Stimulated activated CD4-positive, alpha-beta T cell treated with anti-CD3 and anti-CD28 coated beads, Interleukin-4, amount 100 ng/mL, for 24 hours (primary cell): ENCODE data around the gene PRRC2A.
A peak's percentile ranks its signal among the peaks of the same experiment; 100 is the strongest.

Source experiments
- DNase-seq: peaks from one replicate; pipeline ENCODE4 v3.0.0-alpha.2; 2020

PRRC2A gene

GRCh38 chr6:31666337-31666965 lies 45.9 kb downstream of the PRRC2A start:
- DNase-seq, result no peak

GRCh38 chr6:31669676-31670075 lies 49.2 kb downstream of the PRRC2A start, which contains the start of gene LY6G5B:
Gene LY6G5B, plus strand, starts transcription at chr6:31669976. Its CDS starts 975 bp downstream, at chr6:31670951.
- DNase-seq, result no peak

DNA sequence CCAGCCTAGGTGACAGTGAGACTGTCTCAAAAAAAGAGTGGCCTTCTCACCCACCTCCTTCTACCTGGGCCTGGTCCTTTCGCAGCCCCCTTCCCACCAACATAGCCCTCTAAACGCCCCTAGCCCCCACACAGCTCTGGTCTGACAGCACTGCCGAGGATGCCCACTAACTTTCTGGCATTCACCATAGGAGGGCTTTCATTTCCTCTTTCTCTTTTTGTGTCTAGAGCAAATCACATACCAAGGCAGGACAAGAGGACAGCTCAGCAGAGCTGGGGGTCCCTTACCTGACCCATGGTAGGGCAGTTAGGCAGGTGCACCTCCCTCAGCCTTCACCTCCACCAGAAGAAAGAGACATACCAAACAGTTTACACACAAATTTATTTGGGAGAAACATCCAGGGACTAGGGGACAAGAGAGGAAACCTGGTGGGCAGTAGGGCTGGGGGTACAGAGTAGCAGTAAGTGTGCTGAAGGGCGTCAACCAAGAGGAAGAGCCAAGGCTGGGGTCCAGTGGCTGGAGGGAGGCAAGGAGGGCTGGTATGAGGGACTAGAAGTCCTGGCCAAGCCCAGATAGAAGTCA lies 55.9 kb downstream of the PRRC2A start:
- no peak for DNase-seq

- no peak for DNase-seq
Measured at GRCh38 chr6:31676904-31677303, 56.4 kb downstream of the PRRC2A start.

DNA sequence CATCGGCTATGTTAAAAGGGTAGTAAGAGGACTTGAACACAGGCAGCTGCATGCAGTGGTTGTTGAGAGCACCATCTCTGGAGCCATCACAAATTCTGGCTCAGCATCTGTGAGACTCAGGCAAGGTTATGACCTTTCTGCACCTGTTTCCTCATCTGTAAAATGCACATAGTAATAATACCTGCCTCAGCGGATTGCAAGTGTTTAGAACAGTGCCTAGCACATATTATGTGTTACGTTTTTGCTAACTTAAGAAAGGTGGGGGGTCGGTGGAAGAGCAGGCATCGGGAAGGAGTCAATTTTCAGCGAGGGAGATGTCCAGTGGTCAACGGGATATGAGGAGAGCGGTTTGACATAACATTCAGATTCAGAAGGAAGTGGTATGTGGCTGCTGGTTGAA lies 57.4 kb downstream of the PRRC2A start:
- no peak for DNase-seq

- DNase-seq, result peak; percentile 74
Measured at GRCh38 chr6:31680226-31681134, 60.0 kb downstream of the PRRC2A start, which contains the start of gene LY6G5C. Gene LY6G5C, minus strand, starts transcription at chr6:31681067. Its CDS starts 694 bp downstream, at chr6:31680373.

DNA sequence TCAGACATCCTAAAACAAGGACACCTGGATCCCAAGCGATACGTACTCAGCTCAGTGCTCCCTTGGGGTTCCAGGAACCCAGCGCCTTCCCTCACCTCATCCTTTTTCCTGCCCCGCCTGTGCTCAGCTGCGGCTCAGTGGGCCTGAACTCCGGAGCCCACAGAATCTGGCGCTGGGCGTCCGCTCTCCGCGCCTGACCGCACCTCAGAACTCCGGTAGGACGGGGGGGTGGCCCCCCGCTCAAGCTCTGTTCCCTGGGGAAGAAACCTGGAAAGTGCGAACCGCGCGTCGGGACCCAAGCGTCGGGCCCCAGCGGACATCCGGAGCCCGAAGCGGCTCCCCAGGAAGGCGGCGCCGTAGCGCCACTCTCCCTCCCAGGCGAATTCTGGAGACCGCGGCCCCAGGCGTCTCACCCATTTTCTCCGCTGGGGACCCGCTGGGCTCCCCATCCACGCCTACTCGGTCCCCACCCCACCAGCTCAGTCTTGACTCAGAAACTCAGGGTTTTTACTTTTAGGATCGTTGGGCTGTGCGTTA lies 60.7 kb downstream of the PRRC2A start:
- DNase-seq, result peak; percentile 48

DNA sequence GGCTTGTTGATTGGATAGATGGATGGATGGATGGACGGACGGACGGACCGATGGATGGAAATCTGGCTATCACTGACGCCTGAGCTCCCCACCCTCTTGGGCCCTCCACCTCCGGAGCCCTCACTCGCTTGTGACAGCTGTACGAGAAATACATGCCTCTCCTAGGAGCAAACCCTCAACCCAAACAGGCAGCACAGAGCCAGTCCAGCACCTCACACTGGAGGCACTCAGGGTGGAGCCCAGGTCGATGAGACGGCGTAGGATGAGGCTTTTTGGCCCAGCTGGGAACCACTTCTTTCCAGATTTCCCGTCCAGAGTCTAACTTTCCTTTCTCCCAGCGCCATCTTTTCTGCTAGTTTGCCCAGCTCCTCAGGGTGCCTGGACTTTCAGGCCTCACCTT lies 63.1 kb downstream of the PRRC2A start:
- DNase-seq, result no peak

GRCh38 chr6:31686483-31686882 lies 66.0 kb downstream of the PRRC2A start:
- no peak for DNase-seq

GRCh38 chr6:31687321-31687720 lies 66.8 kb downstream of the PRRC2A start:
- no peak for DNase-seq
